Esophagus muscularis mucosa (tissue), 4 donors: ENCODE measurements around the gene NRG4.
"Not testable (repeated sequence)": the region's sequence is repeated elsewhere in the genome, so short reads cannot be mapped to it uniquely, and the experiment has no call there.

Source experiments
- CTCF ChIP-seq, 3 experiments: fragments of 200-600 bp in 2 of 3; fragments of 450-650 bp in 1 of 3; sonication (generic) in 2 of 3; IDR thresholded peaks; one replicate each; pipeline ENCODE4 v1.5.1; 2017 to 2019; ENCODE audit warnings: antibody characterized with exemption in 3 of 3, mild to moderate bottlenecking in 2 of 3, moderate library complexity in 1 of 3
- EP300 ChIP-seq: sonication (generic); formaldehyde crosslinking; IDR thresholded peaks from one replicate; pipeline ENCODE4 v1.6.1; 2017; ENCODE audit warnings: antibody characterized with exemption
- POLR2A ChIP-seq: fragments of 450-650 bp; IDR thresholded peaks from one replicate; pipeline ENCODE4 v1.6.1; 2017; ENCODE audit warnings: antibody characterized with exemption, moderate library complexity, mild to moderate bottlenecking, low read depth
- POLR2AphosphoS5 ChIP-seq, 2 donors: sonication (generic); formaldehyde crosslinking; IDR thresholded peaks; one replicate each; pipeline ENCODE4 v1.6.1; 2017; ENCODE audit warnings: antibody characterized with exemption in 2 of 2

GRCh38 chr15:76054201-76054600, 42.0 kb upstream of the NRG4 start:
- not testable (repeated sequence) for TF ChIP-seq POLR2A; CTCF (IDR thresholded peaks at IDR 0.05); EP300; POLR2AphosphoS5 (IDR thresholded peaks at IDR 0.05)
